Panc1 (cell line): ENCODE results near the gene HLA-F. TPM values are rescaled to one million over a fixed set of nuclear protein-coding genes. Genes with fewer than 3 reads are reported as not detected.
A peak's percentile ranks its signal among the peaks of the same experiment; 100 is the strongest.

ENCODE experiments used
- ATAC-seq: fragments of 200-7000 bp; cut with Tn5 transposase; 2 replicates; pipeline ENCODE4 v1.9.1; 2020; ENCODE audit warnings: mild to moderate bottlenecking, moderate library complexity
- BruUV-seq: library from RNA; stranded (reverse); fragments of 400-500 nt; replicated peaks from 2 replicates; lab custom pipeline; 2021; lab: Mats Ljungman, UMichigan
- CTCF ChIA-PET: fragments of 300-600 bp; sonication (Branson Sonifier 250); formaldehyde crosslinking; loops from one replicate; lab custom pipeline; 2022; ENCODE audit warnings: antibody characterized with exemption; lab: Charles Lee
- POLR2A ChIA-PET: fragments of 300-600 bp; sonication (Branson Sonifier 250); formaldehyde crosslinking; loops from one replicate; lab custom pipeline; 2022; ENCODE audit warnings: antibody characterized with exemption; lab: Charles Lee
- DNase-seq: peaks from one replicate; pipeline ENCODE4 v3.0.0-alpha.2; 2010; ENCODE audit warnings: low read depth, low spot score
- H3K27ac ChIP-seq: 2 replicates; pipeline ENCODE4 v1.5.1; 2011; ENCODE audit warnings: mild to moderate bottlenecking, low read length, inconsistent platforms
- H3K27me3 ChIP-seq: fragments of 200-500 bp; sonication (Bioruptor generic); 2 replicates; pipeline ENCODE4 v1.6.0; 2014; ENCODE audit warnings: low read length, inconsistent platforms; ENCODE audit not compliant: control insufficient read depth, insufficient read depth
- H3K36me3 ChIP-seq: fragments of 200-500 bp; sonication (Bioruptor generic); 2 replicates; pipeline ENCODE4 v1.5.1; 2014; ENCODE audit warnings: inconsistent platforms, mild to moderate bottlenecking, low read length, moderate library complexity; ENCODE audit not compliant: control insufficient read depth, insufficient read depth
- H3K4me1 ChIP-seq: 2 replicates; pipeline ENCODE4 v1.5.1; 2011; ENCODE audit warnings: inconsistent platforms, mild to moderate bottlenecking, low read length, moderate library complexity; ENCODE audit not compliant: control insufficient read depth, insufficient read depth
- H3K4me3 ChIP-seq, 2 experiments: 2 replicates each; pipeline ENCODE4 v1.5.1; 2011 to 2012; ENCODE audit warnings: low read depth in 2 of 2, low read length in 2 of 2, mild to moderate bottlenecking in 2 of 2, inconsistent platforms in 1 of 2, moderate library complexity in 1 of 2
- H3K9me3 ChIP-seq: fragments of 200-500 bp; sonication (Bioruptor generic); 2 replicates; pipeline ENCODE4 v1.5.1; 2014; ENCODE audit warnings: low read depth, mild to moderate bottlenecking, inconsistent platforms, low read length, moderate library complexity; ENCODE audit not compliant: control insufficient read depth, insufficient read depth
- POLR2AphosphoS5 ChIP-seq: IDR thresholded peaks from 2 replicates; pipeline ENCODE4 v1.6.1; 2012; ENCODE audit warnings: mild to moderate bottlenecking, low read depth, low read length, moderate library complexity
- REST ChIP-seq, 2 experiments: IDR thresholded peaks; 2 replicates each; pipeline ENCODE4 v1.6.1; 2011 to 2012; ENCODE audit warnings: low read depth in 2 of 2, control low read depth in 1 of 2, low read length in 1 of 2, mild to moderate bottlenecking in 1 of 2, moderate library complexity in 1 of 2; ENCODE audit not compliant: insufficient read depth in 1 of 2
- SIN3A ChIP-seq: IDR thresholded peaks from 2 replicates; pipeline ENCODE4 v1.6.1; 2012; ENCODE audit warnings: low read depth, mild to moderate bottlenecking, low read length, moderate library complexity, borderline replicate concordance; ENCODE audit not compliant: insufficient read depth
- TCF7L2 ChIP-seq: IDR thresholded peaks from 2 replicates; pipeline ENCODE4 v1.6.1; 2011; ENCODE audit warnings: mild to moderate bottlenecking, low read depth, low read length, inconsistent platforms
- in situ Hi-C: cut with HindIII; loops from 2 replicates; pipeline ENCODE4 v1.10.0; 2016; ENCODE audit warnings: low sequenced_read_pairs, low pct_unique_long_range_greater_than_20kb
- intact Hi-C: fragments of 100-400 bp; cut with micrococcal nuclease; formaldehyde crosslinking; loops from one replicate; pipeline ENCODE4 v1.10.0; 2022; ENCODE audit not compliant: unreplicated experiment
- total RNA-seq: library from RNA; stranded (reverse); gene quantifications from one replicate; pipeline ENCODE4 v1.2.1, GENCODE V29; 2021; ENCODE audit not compliant: unreplicated experiment
- TF ChIP-seq, protein P1 (sequence below): fragments of 450-650 bp; IDR thresholded peaks from 2 replicates; pipeline ENCODE4 v1.5.1; 2017; ENCODE audit warnings: mild to moderate bottlenecking

The HLA-F gene
- total RNA-seq, 1 experiment from 2014 or later, result 7.5 TPM

DNA sequence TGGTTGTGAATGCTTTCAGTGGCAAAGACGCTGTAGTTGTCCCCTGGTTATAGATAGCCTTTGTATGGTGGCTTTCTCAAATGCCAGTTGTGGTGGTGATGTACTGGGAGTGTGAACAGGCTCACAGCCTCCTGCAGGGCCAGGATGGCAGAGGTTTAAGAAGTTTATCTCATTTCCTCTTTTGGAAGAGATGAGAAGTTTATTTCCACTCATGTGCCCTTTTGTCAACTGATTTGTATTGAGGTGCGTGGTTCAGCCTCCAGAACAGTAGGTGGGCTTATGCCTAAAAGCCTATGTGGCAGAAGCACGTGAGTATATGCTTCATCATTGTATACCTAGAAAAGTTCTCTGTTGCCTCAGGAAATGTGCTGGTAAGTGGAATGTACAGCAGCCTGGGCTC lies 28.6 kb upstream of the HLA-F start:
- no peak overlapping the region for H3K27ac ChIP-seq
- no peaks in the 10 kb centered on the region for H3K9me3 ChIP-seq
- in situ Hi-C loops (no loop called here), intact Hi-C loops (no loop called here)
- POLR2A ChIA-PET, result no interaction called here
- BruUV-seq, result no TSS peak
- CTCF ChIA-PET, result interaction anchor here (0.7 kb wide), 1 partner anchor 13 kb away, joined by 4 read pairs; no protein-coding TSS in a partner anchor
- H3K4me1 ChIP-seq, result no peaks in the 10 kb centered on the region
- no peaks in the 10 kb centered on the region for H3K36me3 ChIP-seq
- DNase-seq, result no peak
- H3K27me3 ChIP-seq, result no peaks in the 10 kb centered on the region
- no peak overlapping the region for H3K4me3 ChIP-seq
- TF ChIP-seq REST (IDR thresholded peaks at IDR 0.05; ENCODE audit: insufficient read depth in 1 of 2, low read depth in 2 of 2, low read length in 1 of 2) (no peak), TCF7L2 (no peak), POLR2AphosphoS5 (no peak), SIN3A (no peak)
- TF ChIP-seq, protein P1, sequence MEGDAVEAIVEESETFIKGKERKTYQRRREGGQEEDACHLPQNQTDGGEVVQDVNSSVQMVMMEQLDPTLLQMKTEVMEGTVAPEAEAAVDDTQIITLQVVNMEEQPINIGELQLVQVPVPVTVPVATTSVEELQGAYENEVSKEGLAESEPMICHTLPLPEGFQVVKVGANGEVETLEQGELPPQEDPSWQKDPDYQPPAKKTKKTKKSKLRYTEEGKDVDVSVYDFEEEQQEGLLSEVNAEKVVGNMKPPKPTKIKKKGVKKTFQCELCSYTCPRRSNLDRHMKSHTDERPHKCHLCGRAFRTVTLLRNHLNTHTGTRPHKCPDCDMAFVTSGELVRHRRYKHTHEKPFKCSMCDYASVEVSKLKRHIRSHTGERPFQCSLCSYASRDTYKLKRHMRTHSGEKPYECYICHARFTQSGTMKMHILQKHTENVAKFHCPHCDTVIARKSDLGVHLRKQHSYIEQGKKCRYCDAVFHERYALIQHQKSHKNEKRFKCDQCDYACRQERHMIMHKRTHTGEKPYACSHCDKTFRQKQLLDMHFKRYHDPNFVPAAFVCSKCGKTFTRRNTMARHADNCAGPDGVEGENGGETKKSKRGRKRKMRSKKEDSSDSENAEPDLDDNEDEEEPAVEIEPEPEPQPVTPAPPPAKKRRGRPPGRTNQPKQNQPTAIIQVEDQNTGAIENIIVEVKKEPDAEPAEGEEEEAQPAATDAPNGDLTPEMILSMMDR, result no peak
- ATAC-seq, result no peak

GRCh38 chr6:29696147-29697125 lies 26.8 kb upstream of the HLA-F start:
- ChIA-PET POLR2A (no interaction called here), CTCF (interaction anchor here (0.6 to 2.1 kb wide), 5 partner anchors 9 to 167 kb away, joined by 4 to 13 read pairs (median 6); no protein-coding TSS in a partner anchor)
- ATAC-seq (peak; percentile 69), DNase-seq (no peak)
- Histone ChIP-seq H3K4me3 (no peak overlapping the region), H3K27me3 (peaks cover under 1% of the 10 kb centered on the region; the same call in 1 of the 2 replicates), H3K27ac (no peak overlapping the region), H3K4me1 (no peaks in the 10 kb centered on the region), H3K9me3 (no peaks in the 10 kb centered on the region), H3K36me3 (no peaks in the 10 kb centered on the region)
- BruUV-seq, result no TSS peak
- in situ Hi-C loops (no loop called here), intact Hi-C loops (no loop called here)
- TF ChIP-seq, protein P1, result peak; percentile 84
- TF ChIP-seq REST (IDR thresholded peaks at IDR 0.05; ENCODE audit: insufficient read depth in 1 of 2, low read depth in 2 of 2, low read length in 1 of 2), result no peak
- TF ChIP-seq SIN3A, result no peak
- no peak for TF ChIP-seq TCF7L2
- no peak for TF ChIP-seq POLR2AphosphoS5
